GM12892 (cell line): Measurements from ENCODE around the gene STEAP1B.

Experiments
- DNase-seq: peaks from one replicate; pipeline ENCODE4 v3.0.0; 2011; ENCODE audit not compliant: insufficient read length
- FAIRE-seq: peaks from 2 replicates; lab custom pipeline; 2011; peaks lifted over from hg19 to GRCh38; lab: Jason Lieb, UNC
- POLR2A ChIP-seq: IDR thresholded peaks from 2 replicates; pipeline ENCODE4 v1.6.1; 2011; ENCODE audit warnings: low read depth, low read length, control low read depth
- POLR2AphosphoS5 ChIP-seq: IDR thresholded peaks from 2 replicates; pipeline ENCODE4 v1.6.1; 2011; ENCODE audit warnings: low read depth, low read length, control low read depth
- TAF1 ChIP-seq: IDR thresholded peaks from 2 replicates; pipeline ENCODE4 v1.6.1; 2011; ENCODE audit warnings: low read depth, mild to moderate bottlenecking, control low read depth, low read length, borderline replicate concordance

Gene STEAP1B

GRCh38 chr7:22417841-22418240 lies 82.1 kb downstream of the STEAP1B start:
- no peak for TF ChIP-seq POLR2AphosphoS5
- no peak for TF ChIP-seq POLR2A
- no peak for TF ChIP-seq TAF1
- no peak for FAIRE-seq
- no peak for DNase-seq

DNA sequence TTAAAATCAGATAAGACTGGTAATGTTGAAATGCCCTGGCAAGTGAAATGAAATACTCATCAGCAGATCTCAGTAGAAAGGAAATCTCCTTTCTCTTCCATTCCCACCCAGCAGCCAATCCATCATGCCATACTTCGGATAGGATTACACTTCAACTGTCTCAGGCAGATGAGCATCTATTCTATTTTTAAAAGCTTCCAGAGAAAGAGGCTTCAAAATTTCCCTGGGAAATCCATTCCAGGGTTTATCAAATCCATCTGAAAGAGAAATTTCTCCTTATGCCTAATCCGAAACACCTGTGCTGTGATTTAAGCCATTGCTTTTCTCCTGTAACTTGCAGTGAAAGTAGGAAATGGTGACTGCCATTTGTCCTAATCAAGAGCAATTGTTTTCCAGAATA lies 82.6 kb downstream of the STEAP1B start:
- FAIRE-seq: no peak
- TF ChIP-seq TAF1 (no peak), POLR2A (no peak), POLR2AphosphoS5 (no peak)
- DNase-seq: no peak

GRCh38 chr7:22414424-22414823 lies 85.6 kb downstream of the STEAP1B start:
- TF ChIP-seq POLR2A (no peak), POLR2AphosphoS5 (no peak)
- no peak for DNase-seq
- FAIRE-seq: no peak

- TF ChIP-seq POLR2AphosphoS5 (no peak), POLR2A (no peak), TAF1 (no peak)
- DNase-seq (no peak), FAIRE-seq (no peak)
Measured at GRCh38 chr7:22413211-22413610, 86.8 kb downstream of the STEAP1B start.

DNA sequence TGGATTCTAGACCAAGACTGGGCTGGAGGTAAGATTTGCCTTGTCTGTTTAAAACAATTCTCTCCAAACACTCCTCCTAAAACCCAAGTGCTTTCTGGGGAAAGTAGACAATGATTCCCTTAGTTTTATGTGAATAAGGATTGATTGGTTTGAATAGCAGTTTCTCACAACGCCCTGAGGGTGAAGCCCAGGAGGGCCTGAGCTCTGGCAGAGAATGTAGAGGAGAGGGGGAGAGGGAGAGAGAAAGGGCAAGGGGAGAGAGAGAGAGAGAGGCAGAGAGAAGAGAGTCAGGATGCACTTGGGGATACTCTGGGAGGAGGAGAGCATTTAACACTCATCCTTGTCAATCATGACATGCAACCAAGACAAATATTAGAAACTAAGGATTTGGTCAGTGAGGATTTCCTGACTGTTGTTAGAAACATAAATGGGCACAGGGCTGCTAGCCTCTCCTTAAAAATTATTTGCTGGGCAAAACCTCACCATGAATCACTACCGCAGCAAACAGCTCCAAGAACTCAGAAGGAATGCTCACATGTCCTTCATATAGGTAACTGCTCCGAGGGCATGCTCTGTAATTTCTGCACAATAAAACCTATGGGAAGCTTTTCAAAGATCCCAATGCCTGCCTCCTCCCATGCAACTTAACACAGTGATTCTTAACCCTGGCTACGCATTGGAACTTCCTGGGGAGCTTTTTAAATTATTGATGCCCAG lies 87.9 kb downstream of the STEAP1B start:
- DNase-seq (no peak), FAIRE-seq (no peak)
- no peak for TF ChIP-seq TAF1
- no peak for TF ChIP-seq POLR2A
- no peak for TF ChIP-seq POLR2AphosphoS5

DNA sequence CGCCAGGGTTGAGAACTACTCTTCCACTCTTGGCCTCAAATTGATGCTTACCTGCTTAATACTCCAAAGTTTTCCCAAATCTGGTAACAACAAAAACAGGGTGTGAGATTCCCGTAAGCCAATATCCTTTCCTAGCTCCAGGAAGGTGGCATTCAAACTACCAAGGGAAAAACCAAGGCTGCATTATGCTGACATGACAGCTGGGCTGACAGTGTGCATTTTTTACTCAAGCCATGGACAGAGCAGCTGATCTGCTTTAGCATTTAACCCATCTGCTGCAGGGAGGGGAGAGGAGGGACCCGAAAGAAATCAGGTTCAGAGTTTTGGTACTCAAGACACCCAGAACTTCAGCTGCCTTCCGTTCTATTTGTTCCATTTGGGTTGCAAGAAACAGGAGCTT lies 93.3 kb downstream of the STEAP1B start:
- FAIRE-seq: no peak
- TF ChIP-seq POLR2A: no peak
- TF ChIP-seq TAF1: no peak
- TF ChIP-seq POLR2AphosphoS5: no peak

GRCh38 chr7:22404421-22405023 lies 95.5 kb downstream of the STEAP1B start:
- no peak for DNase-seq
- TF ChIP-seq POLR2A: no peak
- no peak for TF ChIP-seq POLR2AphosphoS5
- no peak for TF ChIP-seq TAF1

More for the DNA sequence above, 93.3 kb downstream of the STEAP1B start:
- no peak for DNase-seq

GRCh38 chr7:22403344-22403743 lies 96.6 kb downstream of the STEAP1B start:
- DNase-seq (no peak), FAIRE-seq (no peak)
- no peak for TF ChIP-seq POLR2AphosphoS5
- TF ChIP-seq POLR2A: no peak
- TF ChIP-seq TAF1: no peak

More at GRCh38 chr7:22404421-22405023, 95.5 kb downstream of the STEAP1B start:
- FAIRE-seq: no peak

DNA sequence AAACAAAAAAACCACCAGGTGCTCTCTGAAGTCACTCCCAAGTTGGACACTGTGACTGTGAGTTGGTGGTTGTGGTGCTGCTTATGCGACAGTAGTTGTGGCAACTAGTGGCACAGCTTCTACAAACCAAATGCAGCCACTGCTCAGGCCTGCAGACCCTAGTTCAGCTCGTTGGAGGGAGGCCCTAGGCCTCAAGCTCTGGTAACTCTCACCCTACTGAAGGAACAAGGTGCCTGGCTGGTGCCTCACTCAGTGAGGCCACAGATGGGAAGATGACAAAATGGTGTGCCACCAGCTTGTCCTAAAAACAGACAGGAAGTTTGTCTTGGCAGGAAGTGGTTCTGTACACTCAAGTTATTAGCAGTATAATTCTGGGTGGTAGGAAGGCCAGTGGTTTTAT lies 97.7 kb downstream of the STEAP1B start:
- FAIRE-seq: peak; percentile 71
- DNase-seq: no peak
- TF ChIP-seq POLR2A (no peak), POLR2AphosphoS5 (no peak), TAF1 (no peak)

DNA sequence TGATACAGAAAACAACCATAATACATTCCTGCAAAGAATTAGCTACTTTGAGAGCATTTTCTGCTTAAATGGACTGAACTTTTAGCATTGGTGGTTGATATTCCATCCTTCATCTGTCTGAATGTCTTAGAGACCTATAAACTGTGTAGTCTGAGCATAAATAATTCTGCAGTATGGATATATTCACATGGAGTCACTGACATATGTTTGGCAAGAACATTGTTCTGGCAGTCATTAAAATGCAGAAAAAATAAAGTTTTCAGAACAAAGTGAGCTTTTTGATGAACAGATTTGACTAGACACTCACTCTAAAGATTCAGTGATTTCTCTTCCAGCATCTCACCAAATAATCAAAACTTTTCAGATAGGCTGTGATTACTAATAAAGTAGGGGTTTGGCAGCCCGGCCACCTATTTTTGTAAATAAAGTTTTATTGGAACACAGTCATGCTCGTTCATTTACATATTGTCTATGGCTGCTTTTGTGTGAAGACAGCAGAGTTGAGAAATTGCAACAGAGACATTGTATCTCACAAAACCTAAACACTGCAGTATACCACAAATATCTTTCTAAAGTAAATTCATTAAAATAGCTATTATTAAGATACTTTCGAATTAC lies 98.9 kb downstream of the STEAP1B start:
- DNase-seq (no peak), FAIRE-seq (no peak)
- no peak for TF ChIP-seq POLR2A
- TF ChIP-seq TAF1: no peak
- TF ChIP-seq POLR2AphosphoS5: no peak

DNA sequence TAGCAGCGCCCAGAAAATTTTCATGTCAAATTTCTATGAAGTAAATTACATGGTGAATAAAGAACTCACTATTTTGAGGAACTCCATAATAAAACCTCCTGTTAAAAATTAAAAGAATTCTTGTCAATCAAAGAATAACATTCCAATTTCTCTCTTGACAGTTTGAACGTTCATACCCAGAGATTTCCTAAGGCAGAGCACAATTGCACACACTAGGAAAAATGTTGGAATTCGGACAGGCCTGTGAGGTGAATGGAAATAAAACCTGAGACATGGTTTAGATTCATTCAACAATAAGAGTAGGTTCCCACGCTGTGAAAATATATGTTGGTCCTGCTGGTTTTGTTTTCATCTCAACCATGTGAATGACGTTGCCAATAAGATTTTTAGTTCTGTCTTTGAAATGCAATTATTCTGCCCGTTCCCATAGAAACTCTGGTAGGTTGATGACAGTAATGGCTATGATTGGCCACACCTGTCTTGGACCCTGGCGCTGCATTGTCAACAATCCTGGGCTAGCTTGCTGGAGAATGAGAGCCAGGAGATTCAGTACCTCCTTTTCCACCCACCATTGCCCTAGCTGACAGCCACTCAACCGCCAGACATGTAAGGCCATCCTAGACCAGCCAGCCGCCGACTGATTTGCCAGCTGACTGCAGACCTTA lies 99.7 kb downstream of the STEAP1B start:
- FAIRE-seq (peak; percentile 5), DNase-seq (no peak)
- TF ChIP-seq POLR2AphosphoS5 (no peak), TAF1 (no peak), POLR2A (no peak)

- no peak for DNase-seq
Measured at GRCh38 chr7:22399546-22399945, 100.4 kb downstream of the STEAP1B start.

More at GRCh38 chr7:22399546-22399945, 100.4 kb downstream of the STEAP1B start:
- TF ChIP-seq POLR2A (no peak), POLR2AphosphoS5 (no peak), TAF1 (no peak)
- no peak for FAIRE-seq
